Smooth muscle cell (in vitro differentiated cells): ENCODE results near the gene GPR156. TPM values are rescaled to one million over a fixed set of nuclear protein-coding genes. Genes with fewer than 3 reads are reported as not detected.
A peak's percentile ranks its signal among the peaks of the same experiment; 100 is the strongest.

Experiments
- DNase-seq: peaks from one replicate; lab custom pipeline; 2025; ENCODE audit not compliant: unreplicated experiment; lab: John Stamatoyannopoulos, UW
- H2AFZ ChIP-seq: fragments of 200-600 bp; sonication (generic); 2 replicates; pipeline ENCODE4 v1.6.0; 2016; ENCODE audit warnings: antibody characterized with exemption, low read depth, mild to moderate bottlenecking
- H3F3A ChIP-seq: fragments of 200-600 bp; sonication (generic); 2 replicates; pipeline ENCODE4 v1.6.0; 2017; ENCODE audit warnings: antibody characterized with exemption, low read depth
- H3K27ac ChIP-seq: fragments of 200-600 bp; sonication (generic); 2 replicates; pipeline ENCODE4 v1.5.1; 2016; ENCODE audit warnings: low read depth, mild to moderate bottlenecking
- H3K27me3 ChIP-seq: fragments of 200-600 bp; sonication (generic); 2 replicates; pipeline ENCODE4 v1.6.1; 2016; ENCODE audit warnings: low read depth, mild to moderate bottlenecking
- H3K36me3 ChIP-seq: fragments of 200-600 bp; sonication (generic); 2 replicates; pipeline ENCODE4 v1.5.1; 2016; ENCODE audit warnings: low read depth
- H3K4me1 ChIP-seq: fragments of 200-600 bp; sonication (generic); 2 replicates; pipeline ENCODE4 v1.5.1; 2016; ENCODE audit warnings: low read depth
- H3K4me2 ChIP-seq: fragments of 200-600 bp; sonication (generic); 2 replicates; pipeline ENCODE4 v1.6.0; 2016; ENCODE audit warnings: mild to moderate bottlenecking
- H3K4me3 ChIP-seq: fragments of 200-600 bp; sonication (generic); 2 replicates; pipeline ENCODE4 v1.5.1; 2016; ENCODE audit warnings: mild to moderate bottlenecking
- H3K79me2 ChIP-seq: fragments of 200-600 bp; sonication (generic); 2 replicates; pipeline ENCODE4 v1.6.0; 2016; ENCODE audit warnings: low read depth, mild to moderate bottlenecking
- H3K9ac ChIP-seq: fragments of 200-600 bp; sonication (generic); 2 replicates; pipeline ENCODE4 v1.6.0; 2016; ENCODE audit warnings: low read depth
- H3K9me3 ChIP-seq: fragments of 200-600 bp; sonication (generic); replicated peaks from 2 replicates; pipeline ENCODE4 v1.5.1; 2016; ENCODE audit warnings: low read depth
- H4K20me1 ChIP-seq: fragments of 200-600 bp; sonication (generic); 2 replicates; pipeline ENCODE4 v1.6.0; 2016; ENCODE audit warnings: low read depth
- CTCF ChIP-seq: fragments of 200-600 bp; sonication (generic); IDR thresholded peaks from 2 replicates; pipeline ENCODE4 v1.5.1; 2017; ENCODE audit warnings: borderline replicate concordance, mild to moderate bottlenecking, antibody characterized with exemption; ENCODE audit not compliant: insufficient read depth, poor library complexity, severe bottlenecking
- WGBS: methylation state at CpG from one replicate; pipeline ENCODE4 v1.1.7; 2016; ENCODE audit warnings: low lambda C conversion rate; 5-methylcytosine and 5-hydroxymethylcytosine counted together
- polyA plus RNA-seq: library from polyadenylated mRNA; unstranded; fragments of >200 nt; fragmentation: Nextera tagmentation; extraction: Ambion mirVana; gene quantifications from 2 replicates; pipeline ENCODE4 v1.2.1, GENCODE V29; 2016
- total RNA-seq: library from RNA; depleted of rRNA; stranded (reverse); fragments of >200 nt; gene quantifications from 2 replicates; pipeline ENCODE4 v1.2.3, GENCODE V29; 2014

Gene GPR156
- total RNA-seq: 1.7 and 2.9 TPM in 2 replicates
- 1.2 and 1.3 TPM in 2 replicates for polyA plus RNA-seq

DNA sequence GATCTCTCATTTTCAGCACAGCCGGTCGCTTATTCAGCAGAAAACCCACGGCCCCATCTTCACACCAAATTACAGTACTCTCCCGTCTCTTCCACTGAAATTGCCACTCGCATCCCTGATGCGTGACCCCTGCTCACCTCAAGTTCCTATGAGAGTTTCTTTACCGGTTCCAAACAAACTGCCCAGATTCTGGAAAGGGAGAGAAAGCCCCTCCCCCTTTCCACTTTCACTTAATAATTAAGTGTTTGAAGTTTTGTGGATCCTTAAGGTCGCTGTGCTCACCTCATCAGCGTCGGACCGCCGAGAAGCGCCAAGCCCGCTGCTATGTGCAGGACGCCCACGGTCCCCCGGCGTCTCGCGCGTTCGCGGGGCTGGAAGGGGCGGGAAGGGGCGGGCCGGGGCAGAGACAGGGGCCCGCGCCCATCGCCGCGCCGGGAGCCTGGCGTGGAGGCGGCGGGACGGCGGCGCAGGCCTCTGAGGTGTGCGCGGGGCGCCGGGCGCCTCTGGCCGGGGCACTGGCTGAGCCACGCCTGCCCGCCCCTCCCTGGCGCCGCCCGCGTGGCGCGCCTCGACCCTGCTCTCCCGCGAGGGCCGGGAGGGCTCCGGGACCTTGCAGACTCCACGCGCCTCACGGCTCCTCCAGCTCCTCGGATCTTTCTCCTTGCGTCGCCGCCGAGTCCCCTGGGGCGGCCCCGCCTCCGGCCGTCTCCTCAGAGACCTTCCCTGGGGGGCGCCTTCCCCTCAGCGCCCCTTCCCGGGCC is at the start of gene GPR156:
Gene GPR156 (minus strand): TSS at position 476 of the 761 bp plus-strand sequence. CDS start 41,124 bp downstream, outside the sequence.
- DNase-seq: no peak
- no peak within 1 kb of the TSS for H3K27ac ChIP-seq
- no peak for TF ChIP-seq CTCF
- WGBS: 9% methylated on average over 34 of the region's 72 CpGs
- H3K4me3 ChIP-seq: peak within 1 kb of the TSS; percentile 56
- H3K79me2 ChIP-seq: no peaks in the 10 kb centered on the region
- no peaks in the 10 kb centered on the region for H3K27me3 ChIP-seq
- peaks cover 3% of the 10 kb centered on the region for H3K4me1 ChIP-seq
- no peaks in the 10 kb centered on the region for H3F3A ChIP-seq
- H2AFZ ChIP-seq: peak within 1 kb of the TSS; percentile 95
- peak within 1 kb of the TSS; percentile 33 for H3K9ac ChIP-seq
- H3K9me3 ChIP-seq: no peaks in the 10 kb centered on the region
- H3K4me2 ChIP-seq: peak within 1 kb of the TSS; percentile 82
- H4K20me1 ChIP-seq: no peaks in the 10 kb centered on the region
- no peaks in the 10 kb centered on the region for H3K36me3 ChIP-seq

DNA sequence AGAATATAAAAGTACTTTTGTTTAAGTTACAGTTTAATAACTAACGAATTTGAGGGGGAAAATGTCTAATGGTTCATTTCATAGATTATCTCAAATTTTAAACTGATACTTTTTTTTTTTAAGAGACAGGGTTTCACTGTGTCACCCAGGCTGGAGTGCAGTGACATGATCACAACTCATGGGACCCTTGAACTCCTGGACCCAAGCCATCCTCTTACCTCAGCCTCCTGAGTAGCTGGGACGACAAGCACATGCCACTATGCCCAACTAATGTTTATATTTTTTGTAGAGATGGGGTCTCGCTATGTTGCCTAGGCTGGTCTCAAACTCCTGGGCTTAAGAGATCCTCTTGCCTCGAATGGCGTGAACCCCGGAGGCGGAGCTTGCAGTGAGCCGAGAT is 47.6 kb upstream of the GPR156 start:
- H4K20me1 ChIP-seq: peaks cover 12% of the 10 kb centered on the region
- H3K27ac ChIP-seq: no peak overlapping the region
- no peak overlapping the region for H3K9ac ChIP-seq
- H2AFZ ChIP-seq: no peak overlapping the region
- H3K79me2 ChIP-seq: peaks cover 6% of the 10 kb centered on the region
- no peak for TF ChIP-seq CTCF
- no peak overlapping the region for H3K4me3 ChIP-seq
- H3K4me2 ChIP-seq: no peak overlapping the region
- peaks cover 16% of the 10 kb centered on the region for H3K36me3 ChIP-seq
- H3K4me1 ChIP-seq: no peaks in the 10 kb centered on the region
- H3K27me3 ChIP-seq: no peaks in the 10 kb centered on the region
- DNase-seq: no peak
- 96% methylated on average over 8 of the region's 8 CpGs for WGBS
- H3F3A ChIP-seq: no peaks in the 10 kb centered on the region
- H3K9me3 ChIP-seq: no peaks in the 10 kb centered on the region

- no peaks in the 10 kb centered on the region for H3K4me1 ChIP-seq
Measured at GRCh38 chr3:120331076-120331475, 46.1 kb upstream of the GPR156 start.

More at GRCh38 chr3:120331076-120331475, 46.1 kb upstream of the GPR156 start:
- no peak overlapping the region for H3K9ac ChIP-seq
- H3F3A ChIP-seq: no peaks in the 10 kb centered on the region
- WGBS: 97% methylated on average over 2 of the region's 2 CpGs
- H4K20me1 ChIP-seq: peaks cover 2% of the 10 kb centered on the region
- no peaks in the 10 kb centered on the region for H3K27me3 ChIP-seq
- H3K79me2 ChIP-seq: peaks cover 2% of the 10 kb centered on the region
- H3K4me3 ChIP-seq: no peak overlapping the region
- H2AFZ ChIP-seq: no peak overlapping the region
- no peaks in the 10 kb centered on the region for H3K9me3 ChIP-seq
- H3K36me3 ChIP-seq: peaks cover 16% of the 10 kb centered on the region
- no peak overlapping the region for H3K4me2 ChIP-seq
- TF ChIP-seq CTCF: no peak
- H3K27ac ChIP-seq: no peak overlapping the region
- DNase-seq: no peak
